Measurements from ENCODE around the gene KRT76.

Gene KRT76

GRCh38 chr12:52720365-52720886, 56.7 kb downstream of the KRT76 start:
- Histone ChIP-seq H3K9ac (ENCODE audit: low read depth, low read length) (no peak overlapping the region), H3K9me3 (ENCODE audit: control insufficient read depth, insufficient read depth, low read length) (no peaks in the 10 kb centered on the region), H3K4me1 (ENCODE audit: insufficient read depth, low read length) (no peaks in the 10 kb centered on the region), H3K36me3 (ENCODE audit: insufficient read depth, low read length) (no peaks in the 10 kb centered on the region)

All from ES-I3 (cell line).